ENCODE results near the gene BCL10. TPM values are rescaled to one million over a fixed set of nuclear protein-coding genes. Genes with fewer than 3 reads are reported as not detected.

BCL10 gene
- polyA plus RNA-seq, 1 donor from 2014 or later: 17.3 TPM

DNA sequence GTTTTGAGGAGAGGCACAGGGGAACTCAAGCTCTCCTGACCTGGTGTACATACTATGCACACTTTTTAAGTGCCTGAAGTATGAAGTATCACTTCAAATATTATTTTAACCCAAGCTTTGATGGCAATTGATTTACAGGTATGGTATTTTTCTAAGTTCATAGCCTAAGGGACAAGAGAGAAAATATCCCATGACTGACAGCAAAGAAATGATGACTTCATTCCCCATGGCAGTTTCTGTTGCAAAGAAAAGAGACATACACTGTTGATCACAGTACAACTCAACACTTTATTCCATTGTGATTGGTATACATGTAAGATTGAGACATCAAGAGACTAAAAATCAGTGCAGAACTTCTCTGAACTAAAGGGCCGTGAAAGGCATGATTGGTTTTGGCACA is 41.8 kb upstream of the BCL10 start:
- H3K9ac ChIP-seq (ENCODE audit: low read length): no peak overlapping the region
- no peaks in the 10 kb centered on the region for H3K27me3 ChIP-seq (ENCODE audit: insufficient read depth, low read depth, low read length)
- TF ChIP-seq SMC3 (conservative IDR thresholded peaks at IDR 0.05; ENCODE audit: poor library complexity) (no peak), POLR2AphosphoS5 (IDR thresholded peaks at IDR 0.05) (no peak), TAF1 (IDR thresholded peaks at IDR 0.05; ENCODE audit: low read depth) (no peak), RAD21 (conservative IDR thresholded peaks at IDR 0.05) (no peak)
- TF ChIP-seq, protein P1, sequence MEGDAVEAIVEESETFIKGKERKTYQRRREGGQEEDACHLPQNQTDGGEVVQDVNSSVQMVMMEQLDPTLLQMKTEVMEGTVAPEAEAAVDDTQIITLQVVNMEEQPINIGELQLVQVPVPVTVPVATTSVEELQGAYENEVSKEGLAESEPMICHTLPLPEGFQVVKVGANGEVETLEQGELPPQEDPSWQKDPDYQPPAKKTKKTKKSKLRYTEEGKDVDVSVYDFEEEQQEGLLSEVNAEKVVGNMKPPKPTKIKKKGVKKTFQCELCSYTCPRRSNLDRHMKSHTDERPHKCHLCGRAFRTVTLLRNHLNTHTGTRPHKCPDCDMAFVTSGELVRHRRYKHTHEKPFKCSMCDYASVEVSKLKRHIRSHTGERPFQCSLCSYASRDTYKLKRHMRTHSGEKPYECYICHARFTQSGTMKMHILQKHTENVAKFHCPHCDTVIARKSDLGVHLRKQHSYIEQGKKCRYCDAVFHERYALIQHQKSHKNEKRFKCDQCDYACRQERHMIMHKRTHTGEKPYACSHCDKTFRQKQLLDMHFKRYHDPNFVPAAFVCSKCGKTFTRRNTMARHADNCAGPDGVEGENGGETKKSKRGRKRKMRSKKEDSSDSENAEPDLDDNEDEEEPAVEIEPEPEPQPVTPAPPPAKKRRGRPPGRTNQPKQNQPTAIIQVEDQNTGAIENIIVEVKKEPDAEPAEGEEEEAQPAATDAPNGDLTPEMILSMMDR (IDR thresholded peaks at IDR 0.05; ENCODE audit: poor library complexity, severe bottlenecking): no peak
- H3K79me2 ChIP-seq (replicated peaks; ENCODE audit: insufficient read depth, low read length): no peaks in the 10 kb centered on the region
- H3K4me3 ChIP-seq (ENCODE audit: low read length): no peak overlapping the region
- no peak overlapping the region for H2AFZ ChIP-seq (ENCODE audit: low read depth, low read length)
- no peak overlapping the region for H3K4me2 ChIP-seq (ENCODE audit: low read length)
- H3K9me3 ChIP-seq (ENCODE audit: low read length): no peaks in the 10 kb centered on the region
- peaks cover 3% of the 10 kb centered on the region for H3K36me3 ChIP-seq (ENCODE audit: insufficient read depth, low read length)
- no peaks in the 10 kb centered on the region for H4K20me1 ChIP-seq (ENCODE audit: insufficient read depth)
- no peak overlapping the region for H3K27ac ChIP-seq (ENCODE audit: low read length)
- H3K9me2 ChIP-seq (ENCODE audit: insufficient read depth, low read length): no peaks in the 10 kb centered on the region
- H3F3A ChIP-seq (ENCODE audit: insufficient read depth, low read length, poor library complexity, severe bottlenecking): no peaks in the 10 kb centered on the region

GRCh38 chr1:85317560-85317959 is 41.1 kb upstream of the BCL10 start:
- H3K27ac ChIP-seq (ENCODE audit: low read length): no peak overlapping the region
- H2AFZ ChIP-seq (ENCODE audit: low read depth, low read length): no peak overlapping the region
- no peaks in the 10 kb centered on the region for H4K20me1 ChIP-seq (ENCODE audit: insufficient read depth)
- peaks cover 3% of the 10 kb centered on the region for H3K36me3 ChIP-seq (ENCODE audit: insufficient read depth, low read length)
- no peaks in the 10 kb centered on the region for H3K27me3 ChIP-seq (ENCODE audit: insufficient read depth, low read depth, low read length)
- H3F3A ChIP-seq (ENCODE audit: insufficient read depth, low read length, poor library complexity, severe bottlenecking): no peaks in the 10 kb centered on the region
- H3K79me2 ChIP-seq (replicated peaks; ENCODE audit: insufficient read depth, low read length): no peaks in the 10 kb centered on the region
- no peak for TF ChIP-seq POLR2AphosphoS5 (IDR thresholded peaks at IDR 0.05)
- TF ChIP-seq MXI1 (conservative IDR thresholded peaks at IDR 0.05; ENCODE audit: poor library complexity, severe bottlenecking): no peak
- TF ChIP-seq, protein P1 (IDR thresholded peaks at IDR 0.05; ENCODE audit: poor library complexity, severe bottlenecking): no peak
- no peak for TF ChIP-seq EP300 (conservative IDR thresholded peaks at IDR 0.05; ENCODE audit: poor library complexity, severe bottlenecking)
- no peak for TF ChIP-seq REST (IDR thresholded peaks at IDR 0.05; ENCODE audit: borderline replicate concordance)
- no peak for TF ChIP-seq EZH2 (IDR thresholded peaks at IDR 0.05; ENCODE audit: borderline replicate concordance, insufficient read depth, low read length, poor library complexity, severe bottlenecking)
- no peak for TF ChIP-seq RAD21 (conservative IDR thresholded peaks at IDR 0.05)
- no peak for TF ChIP-seq TAF1 (IDR thresholded peaks at IDR 0.05; ENCODE audit: low read depth)
- no peak for TF ChIP-seq SMC3 (conservative IDR thresholded peaks at IDR 0.05; ENCODE audit: poor library complexity)
- H3K9me3 ChIP-seq (ENCODE audit: low read length): no peaks in the 10 kb centered on the region
- no peak overlapping the region for H3K4me3 ChIP-seq (ENCODE audit: low read length)
- H3K9ac ChIP-seq (ENCODE audit: low read length): no peak overlapping the region
- no peaks in the 10 kb centered on the region for H3K9me2 ChIP-seq (ENCODE audit: insufficient read depth, low read length)
- no peak overlapping the region for H3K4me2 ChIP-seq (ENCODE audit: low read length)
